SKM-1 treated with dmso at 0.1 percent for 144 hours (cell line): Measurements from ENCODE around the gene COX10.
"Not testable (repeated sequence)": the region's sequence is repeated elsewhere in the genome, so short reads cannot be mapped to it uniquely, and the experiment has no call there.

Experiments used
- DNase-seq: peaks from one replicate; lab custom pipeline; 2025; ENCODE audit not compliant: unreplicated experiment; lab: John Stamatoyannopoulos, UW

Gene COX10

DNA sequence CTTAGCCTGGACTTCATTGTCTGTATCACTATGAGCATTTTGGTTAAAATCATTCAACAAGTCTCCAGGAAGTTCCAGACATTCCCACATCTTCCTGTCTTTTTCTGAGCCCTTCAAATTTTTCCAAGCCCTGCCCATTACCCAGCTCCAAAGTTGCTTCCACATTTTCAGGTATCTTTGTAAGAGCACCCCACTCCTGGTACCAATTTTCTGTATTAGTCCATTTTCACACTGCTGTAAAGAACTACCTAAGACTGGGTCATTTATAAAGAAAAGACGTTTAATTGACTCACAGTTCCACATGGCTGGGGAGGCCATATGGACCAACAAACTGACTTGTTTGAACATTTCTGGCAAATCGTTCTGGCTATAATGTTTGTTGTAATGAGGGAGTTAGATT, 100.0 kb downstream of the COX10 start:
- no peak for DNase-seq

DNA sequence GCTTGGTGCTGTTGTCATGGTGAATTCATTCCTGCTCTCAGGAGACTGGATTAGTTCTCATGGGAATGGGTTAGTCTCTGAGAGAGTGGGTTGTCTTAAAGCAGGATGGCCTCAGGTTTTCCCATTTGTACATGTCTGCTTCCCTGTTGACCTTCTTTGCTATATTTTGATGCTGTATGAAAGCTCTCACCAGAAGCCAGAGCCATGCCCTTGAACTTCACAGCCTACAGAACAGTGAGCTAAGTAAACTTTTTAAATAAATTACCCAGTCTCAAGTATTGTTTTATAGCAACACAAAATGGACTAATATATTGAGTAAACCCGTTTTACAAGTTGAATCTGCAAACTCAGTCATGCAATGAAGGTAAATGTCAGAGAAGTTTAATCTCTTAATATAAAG, 100.6 kb downstream of the COX10 start:
- DNase-seq, result no peak

DNA sequence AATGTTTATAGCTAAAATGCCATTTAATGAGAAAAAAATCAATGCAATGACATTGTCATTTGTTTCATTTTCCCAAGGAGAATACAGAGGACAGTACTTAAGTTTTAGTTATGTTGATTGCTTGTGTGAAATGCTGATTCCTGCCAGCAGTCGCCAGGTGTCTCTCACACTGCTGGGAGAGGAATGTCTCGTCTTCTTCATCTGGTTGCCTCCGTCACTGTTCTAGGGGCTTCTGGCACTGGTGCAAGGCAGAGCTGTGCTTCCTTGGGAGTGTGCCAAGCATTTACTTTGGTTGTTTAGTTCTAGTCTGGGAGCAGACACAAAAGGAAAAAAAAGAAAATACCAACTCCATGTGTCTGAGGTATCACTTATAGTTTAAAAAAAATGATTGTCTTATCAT, 107.7 kb downstream of the COX10 start:
- DNase-seq, result not testable (repeated sequence)

DNA sequence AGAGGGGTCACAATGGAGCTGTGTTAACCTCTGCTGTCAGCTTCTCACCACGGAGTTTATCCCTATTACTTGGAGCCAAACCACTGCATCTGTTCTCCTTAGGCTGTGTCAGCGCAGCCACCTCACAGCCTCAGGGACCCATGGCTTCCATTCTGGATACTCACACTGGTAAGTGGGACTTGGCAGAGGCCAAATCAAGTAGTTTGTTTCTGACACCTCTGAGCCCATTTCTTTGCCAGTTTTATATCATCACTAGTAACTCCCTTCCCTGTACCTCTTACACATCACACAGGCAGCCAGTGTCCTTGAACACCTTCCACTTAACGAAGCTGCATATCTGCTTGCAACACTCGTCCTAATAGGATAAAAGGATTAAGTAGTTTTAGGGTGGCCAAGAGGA, 108.5 kb downstream of the COX10 start:
- not testable (repeated sequence) for DNase-seq

DNA sequence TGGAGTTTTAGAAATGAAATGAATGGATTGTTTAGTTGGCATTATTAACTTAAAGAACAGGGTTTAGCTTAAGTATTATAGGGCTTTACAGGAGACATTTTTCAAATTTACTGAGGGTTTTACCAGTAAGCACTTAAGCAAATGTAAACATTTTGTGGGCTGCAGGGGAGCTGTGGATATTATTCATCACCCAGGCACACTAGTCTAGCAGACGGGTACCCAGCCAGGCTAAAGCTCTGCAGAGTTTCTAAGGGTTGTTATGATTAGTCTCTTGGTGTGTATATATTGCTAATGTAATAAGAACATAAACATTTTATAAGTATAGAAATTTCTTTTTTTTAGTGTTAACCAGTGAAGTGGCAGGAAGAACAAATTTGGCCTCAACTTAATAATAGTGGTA, 110.6 kb downstream of the COX10 start:
- not testable (repeated sequence) for DNase-seq

DNA sequence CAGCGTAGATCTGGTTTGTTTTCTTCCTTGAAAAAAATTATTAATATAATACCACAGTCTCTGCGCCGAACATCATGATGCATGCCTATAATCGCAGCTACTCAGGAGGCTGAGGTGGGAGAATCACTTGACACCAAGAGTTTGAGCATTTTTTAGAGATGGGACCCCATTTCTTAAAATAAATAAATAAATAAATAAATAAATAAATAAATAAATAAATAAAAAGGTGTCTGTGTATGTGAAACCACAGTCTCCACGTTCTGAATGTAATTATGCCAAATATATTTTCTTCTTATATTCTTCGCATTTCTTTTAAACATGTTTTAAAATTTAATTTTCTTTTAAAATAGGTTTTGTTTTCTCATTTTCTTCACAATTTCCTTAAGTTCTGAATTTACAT, 112.8 kb downstream of the COX10 start:
- DNase-seq, result not testable (repeated sequence)

DNA sequence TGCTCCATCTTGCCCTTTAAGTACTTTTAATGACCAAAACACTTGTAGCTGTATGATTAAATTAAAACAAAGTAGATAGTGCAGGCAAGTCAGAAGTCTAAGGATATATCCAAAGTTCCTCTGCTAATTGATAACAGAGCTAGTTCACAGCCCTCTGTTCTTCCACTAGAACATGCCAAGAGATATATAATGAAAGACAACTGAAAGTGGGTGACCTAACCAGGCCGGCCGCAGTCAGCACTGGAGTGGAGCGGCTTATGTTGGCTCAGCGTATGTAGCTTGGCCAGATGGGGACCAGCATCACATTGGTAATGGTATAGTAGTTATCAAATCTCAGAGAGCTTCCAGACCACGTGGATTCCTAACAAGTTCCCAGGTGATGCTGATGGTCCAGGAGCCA, 115.2 kb downstream of the COX10 start:
- not testable (repeated sequence) for DNase-seq

DNA sequence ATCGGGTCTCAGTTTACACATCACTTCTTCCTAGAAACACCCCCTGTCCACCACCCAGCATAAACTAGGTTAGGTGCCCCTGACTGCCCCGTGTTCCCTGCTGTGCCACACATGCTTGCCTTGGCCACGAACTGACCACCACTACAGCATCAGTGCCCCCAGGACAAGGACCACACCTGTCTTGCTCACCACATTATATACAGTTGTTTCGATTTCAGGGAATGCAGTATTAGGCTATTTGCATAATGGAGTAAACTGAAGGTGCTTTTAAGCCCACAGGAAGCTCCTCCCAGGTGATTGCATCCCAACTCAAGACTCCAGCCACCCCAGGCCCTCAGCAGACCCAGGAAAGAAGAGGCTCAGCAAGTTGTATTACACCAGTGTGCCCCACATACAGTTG, 117.1 kb downstream of the COX10 start:
- DNase-seq, result not testable (repeated sequence)

DNA sequence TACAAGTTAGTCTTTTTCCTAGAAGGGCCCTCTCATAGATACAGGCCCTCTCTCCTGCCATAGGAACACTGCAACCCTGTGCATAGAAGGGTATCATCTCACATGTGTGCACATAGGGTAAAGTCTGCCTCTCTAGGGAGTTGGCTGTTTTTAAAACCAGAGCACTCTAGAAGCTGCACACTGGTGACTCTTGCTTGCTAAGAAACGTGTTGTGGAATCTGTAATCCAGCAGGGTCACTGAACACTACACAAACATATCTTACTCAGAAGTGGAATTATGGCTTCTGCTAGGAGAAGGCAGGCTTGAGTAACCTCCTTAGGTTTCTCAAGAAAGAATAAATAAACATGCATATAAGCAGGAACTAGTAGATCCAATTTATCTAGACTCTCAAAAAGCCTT, 121.5 kb downstream of the COX10 start:
- not testable (repeated sequence) for DNase-seq

DNA sequence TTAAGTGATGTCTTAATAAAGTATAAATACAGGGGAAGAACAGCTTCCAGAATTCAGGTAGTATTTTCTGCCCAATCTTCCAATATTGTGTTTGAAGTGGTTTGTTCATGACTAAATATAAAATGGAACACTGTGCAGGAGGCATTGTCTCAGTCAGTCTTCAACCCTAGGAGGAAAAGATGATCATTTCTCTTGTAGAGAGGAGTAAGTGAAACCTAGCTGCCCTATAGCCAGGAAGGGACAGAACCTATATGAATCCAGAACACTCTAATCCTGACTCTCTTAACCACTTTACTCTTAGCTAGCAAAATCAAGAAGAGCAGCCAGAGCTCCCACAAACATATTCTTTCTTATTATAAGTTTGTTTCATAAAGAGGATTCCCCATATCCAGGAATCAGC, 122.2 kb downstream of the COX10 start:
- not testable (repeated sequence) for DNase-seq

DNA sequence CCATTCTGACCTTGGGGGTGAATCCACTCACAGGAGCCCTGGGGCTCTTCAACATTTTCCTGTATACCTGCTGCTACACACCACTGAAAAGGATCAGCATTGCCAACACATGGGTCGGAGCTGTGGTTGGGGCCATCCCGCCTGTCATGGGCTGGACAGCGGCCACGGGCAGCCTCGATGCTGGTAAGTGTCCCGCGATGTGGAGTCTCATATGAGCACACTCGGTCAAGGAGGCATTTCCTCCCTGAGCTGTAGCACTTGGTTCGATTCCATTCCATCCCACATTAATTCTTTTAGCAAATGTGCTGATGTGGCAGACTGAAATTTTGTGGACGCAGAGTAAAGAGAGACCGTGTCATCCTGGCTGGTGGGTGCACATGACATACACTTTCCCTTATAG, 122.7 kb downstream of the COX10 start:
- not testable (repeated sequence) for DNase-seq

DNA sequence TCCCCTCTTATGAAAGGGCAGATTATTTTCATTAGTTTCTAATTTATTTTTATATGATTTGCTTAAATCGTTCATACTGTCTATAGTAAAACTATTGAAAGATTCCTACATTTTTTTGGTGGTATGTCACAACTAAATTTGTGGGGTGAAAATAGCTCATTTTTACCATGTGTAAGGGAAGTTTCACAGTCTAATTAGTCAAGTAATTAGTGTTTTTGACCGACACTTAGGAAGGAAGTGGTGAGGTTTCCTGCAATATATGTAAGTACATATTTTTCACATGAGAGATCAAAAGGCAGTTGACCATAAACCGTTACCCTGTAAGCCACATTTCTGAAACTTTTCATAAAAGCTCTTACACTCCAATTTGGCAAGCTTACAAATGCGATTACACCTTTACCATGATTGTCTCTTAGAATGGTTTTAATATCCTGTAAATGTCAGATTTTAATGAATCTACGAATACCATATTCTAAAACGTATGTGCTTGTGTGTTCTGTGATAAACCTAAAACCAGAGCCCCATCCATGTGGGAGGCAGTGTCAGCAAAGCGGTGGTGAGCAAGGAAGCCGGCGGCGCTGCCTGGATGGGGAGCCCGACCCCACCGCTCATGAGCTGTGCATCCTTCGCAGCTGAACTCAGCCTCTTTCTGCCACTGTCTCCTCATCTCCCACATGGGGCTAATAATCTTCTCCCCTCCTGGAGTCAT, 123.5 kb downstream of the COX10 start:
- DNase-seq, result not testable (repeated sequence)

DNA sequence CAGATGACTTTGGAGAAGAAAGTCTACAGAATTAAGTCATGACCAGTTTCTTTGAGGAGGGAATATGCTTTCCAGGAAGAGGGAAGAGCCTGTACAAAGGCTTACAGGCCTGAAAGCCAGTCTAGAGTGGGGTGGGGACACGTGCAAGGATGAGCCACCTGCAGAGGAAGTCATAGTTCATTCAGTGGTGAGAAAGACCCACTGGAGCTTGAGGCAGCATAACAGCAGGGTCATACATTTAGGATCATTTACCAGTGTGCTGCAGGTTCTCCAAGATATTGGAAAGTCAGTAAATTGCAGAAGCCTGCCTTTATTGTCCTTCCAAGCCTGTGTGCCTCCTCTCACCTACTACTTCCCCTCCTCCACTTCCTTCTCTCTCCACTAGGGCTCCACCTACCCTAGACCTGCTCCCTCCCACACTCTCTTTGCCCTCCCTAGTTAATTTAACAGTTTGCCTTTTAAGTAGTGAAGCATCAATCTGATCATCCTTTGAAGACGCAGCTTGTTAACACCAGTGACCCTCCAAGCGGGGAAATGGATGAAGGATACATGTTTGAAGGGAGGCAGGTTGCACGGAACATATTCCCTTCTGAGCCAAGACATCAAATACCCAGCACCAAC, 127.2 kb downstream of the COX10 start:
- DNase-seq, result peak; percentile 35

DNA sequence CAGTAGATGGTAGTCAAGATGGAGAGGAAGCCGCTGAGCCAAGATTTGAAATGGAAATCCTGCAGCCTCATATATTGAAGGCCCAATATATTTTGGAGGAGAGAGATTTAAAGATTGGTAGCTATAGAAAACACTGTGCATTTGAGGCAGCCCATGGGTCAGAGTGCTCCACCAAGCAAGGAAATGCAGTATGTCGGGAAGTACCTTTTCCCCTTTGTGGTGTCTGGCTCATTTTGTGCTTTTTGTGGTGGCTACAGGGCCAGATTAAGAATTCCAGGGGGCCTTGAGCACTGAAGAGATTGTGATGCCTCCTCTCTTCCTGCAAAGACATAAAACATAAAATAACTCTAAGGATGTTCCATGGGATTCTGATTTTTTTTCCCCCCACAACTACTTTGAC, 127.8 kb downstream of the COX10 start:
- no peak for DNase-seq

DNA sequence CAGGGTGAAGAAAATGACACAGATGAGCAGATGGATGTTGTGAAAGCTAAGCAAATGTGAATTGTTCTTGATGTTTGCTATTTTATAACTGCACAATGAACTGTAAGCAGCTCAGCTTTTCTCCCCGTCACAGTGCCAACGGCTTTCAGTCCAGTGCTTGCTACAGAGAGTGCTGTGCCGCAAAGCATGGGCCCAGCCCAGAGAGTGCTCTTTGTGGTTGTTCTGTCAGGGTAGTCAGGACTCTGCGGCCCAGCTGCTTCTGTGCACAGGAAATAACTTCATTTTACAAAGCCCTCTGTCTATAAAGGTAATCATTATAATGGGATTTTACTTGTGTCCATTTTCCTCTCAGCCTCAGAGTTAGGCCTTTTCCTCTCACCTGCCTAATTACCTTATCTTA, 128.3 kb downstream of the COX10 start:
- no peak for DNase-seq

DNA sequence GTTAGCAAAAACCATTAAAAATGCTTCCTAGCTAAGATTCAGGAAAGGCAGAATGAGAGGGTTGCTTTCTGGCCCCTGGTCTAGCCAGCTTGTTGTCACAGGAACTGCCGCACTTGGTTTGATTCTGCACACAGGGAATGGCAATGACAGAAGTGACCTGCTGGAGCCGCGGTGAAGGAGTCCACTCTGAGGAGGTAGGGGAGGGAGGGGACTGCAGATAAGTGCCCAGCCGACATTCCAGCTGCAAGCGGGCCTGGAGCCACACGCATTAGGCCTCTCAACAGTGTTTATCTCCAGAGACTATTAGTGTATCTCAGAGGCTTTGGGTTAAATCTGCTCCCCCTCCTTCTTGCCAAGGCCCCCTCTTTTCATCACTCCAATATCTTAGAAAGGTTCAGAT, 128.7 kb downstream of the COX10 start:
- DNase-seq, result no peak

DNA sequence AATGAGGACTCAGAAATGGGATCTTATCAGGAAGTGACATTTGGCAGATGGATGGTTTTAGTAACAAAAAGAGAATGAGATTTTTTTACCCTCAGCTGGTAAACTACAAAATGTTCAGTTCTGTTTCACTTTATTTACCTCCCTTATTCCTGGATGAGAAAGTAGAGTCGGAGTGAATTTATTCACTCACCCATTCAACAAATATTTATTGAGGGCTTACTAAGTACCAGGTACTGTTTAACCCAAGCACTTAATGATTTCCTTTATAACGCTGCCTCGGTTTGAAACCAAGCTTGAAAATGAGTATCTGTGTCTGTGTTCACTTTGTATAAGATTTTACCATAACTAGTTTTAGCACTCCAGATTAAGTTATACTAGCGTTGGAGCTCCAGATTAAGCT, 129.3 kb downstream of the COX10 start:
- DNase-seq, result no peak

DNA sequence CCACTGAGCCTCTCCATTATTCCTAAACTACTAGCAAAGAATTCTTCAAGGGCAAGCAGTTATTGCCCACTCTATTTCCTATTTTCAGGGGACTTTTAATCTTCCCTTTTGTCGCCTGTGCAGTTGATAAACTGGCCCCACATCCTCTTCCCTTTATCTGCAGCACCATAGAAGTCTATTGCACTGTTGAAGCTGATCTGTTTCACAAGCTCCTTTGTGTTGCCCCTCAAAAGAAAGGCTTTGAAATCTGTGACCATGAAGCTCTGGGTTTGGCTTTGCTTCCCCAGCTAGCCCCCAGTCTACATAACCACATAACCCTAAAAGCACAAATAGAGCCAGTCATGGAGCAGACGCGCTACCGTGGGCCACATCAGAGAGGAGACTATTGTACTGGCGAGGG, 130.3 kb downstream of the COX10 start:
- DNase-seq, result no peak

DNA sequence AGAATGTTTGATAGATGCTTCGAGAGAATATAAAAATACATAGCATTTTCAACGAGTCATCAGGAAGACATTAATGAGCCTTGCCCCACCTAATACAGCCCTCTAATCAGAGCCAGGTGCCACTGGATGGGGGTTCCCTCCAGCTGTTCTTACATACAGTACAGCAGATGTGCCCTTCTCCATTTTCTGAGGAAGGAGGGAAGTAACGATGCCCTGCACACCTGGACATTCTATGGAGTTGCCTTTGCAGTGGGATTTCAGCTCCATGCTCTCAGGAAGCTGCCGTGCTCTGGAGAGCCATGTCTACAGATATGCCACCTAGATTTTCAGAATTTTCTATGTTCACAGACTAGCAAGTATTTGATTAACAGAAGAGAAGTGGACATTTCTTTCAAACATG, 131.1 kb downstream of the COX10 start:
- DNase-seq, result no peak

DNA sequence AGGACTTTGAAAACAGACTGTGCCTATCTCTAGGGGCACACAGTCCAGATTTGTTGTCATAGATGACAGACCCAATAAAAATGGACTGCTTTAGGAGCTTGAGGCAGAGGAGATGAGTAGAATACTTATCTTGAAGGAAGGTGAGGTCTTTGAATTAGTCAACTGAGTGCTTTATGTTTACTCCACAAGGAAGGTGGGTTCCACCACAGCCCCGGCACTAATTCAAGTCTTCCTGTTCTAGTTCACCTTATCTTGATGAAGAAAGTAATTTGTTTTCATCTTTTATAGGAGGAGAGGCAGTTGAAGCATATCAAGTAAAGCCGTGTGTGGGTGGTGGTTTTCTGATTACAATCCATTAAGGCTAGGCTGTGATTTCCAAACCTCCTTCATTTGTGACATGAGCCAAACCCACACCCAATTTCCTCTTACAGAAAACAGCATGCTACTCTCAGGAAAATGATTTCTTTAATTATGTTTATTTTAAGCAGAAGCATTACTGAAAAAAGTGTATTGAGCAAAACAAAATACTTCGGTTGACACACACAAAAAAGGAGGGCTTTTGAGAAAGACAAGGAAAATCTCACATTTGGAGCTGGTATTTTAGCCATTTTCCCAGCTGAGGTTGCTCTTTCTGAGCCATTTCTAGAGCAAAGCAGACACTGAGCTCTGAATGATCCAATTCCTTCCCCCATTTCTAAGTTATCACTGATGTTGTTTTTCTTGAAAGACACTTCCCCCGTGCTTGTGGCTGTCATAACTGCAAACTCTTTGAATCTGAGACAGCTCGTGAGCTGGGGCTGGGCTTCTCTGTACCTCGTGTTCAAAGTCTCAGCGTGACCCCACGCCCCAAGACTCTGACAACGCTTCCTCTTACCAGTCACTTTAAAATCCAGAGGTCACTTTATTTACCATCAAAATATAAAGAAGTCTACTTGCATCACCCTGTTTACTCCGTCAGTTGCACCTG, 132.0 kb downstream of the COX10 start:
- DNase-seq, result no peak

DNA sequence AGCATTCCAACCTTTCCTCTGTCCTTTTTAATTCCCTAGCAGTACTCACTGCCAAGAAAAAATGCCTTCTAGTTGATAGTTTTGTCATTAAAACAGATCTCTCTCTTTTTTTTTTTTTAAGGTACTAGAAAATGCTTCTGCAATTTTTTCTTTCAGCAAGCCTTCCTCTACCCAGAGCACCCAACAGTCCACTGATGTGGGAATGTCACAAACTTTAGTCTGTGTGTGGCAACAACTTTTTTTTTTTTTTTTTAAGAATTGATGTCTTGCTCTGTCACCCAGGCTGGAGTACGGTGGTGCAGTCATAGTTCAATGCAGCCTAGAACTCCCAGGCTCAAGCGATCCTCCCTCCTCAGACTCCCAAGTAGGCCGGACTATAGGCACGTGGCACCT, 132.7 kb downstream of the COX10 start:
- DNase-seq, result no peak
